HL-60 (cell line): ENCODE data around the gene IRF2BP2.

Experiments
- GABPA ChIP-seq: IDR thresholded peaks from 2 replicates; pipeline ENCODE4 v1.6.1; 2012; ENCODE audit warnings: low read depth
- POLR2AphosphoS5 ChIP-seq: IDR thresholded peaks from 2 replicates; pipeline ENCODE4 v1.6.1; 2012; ENCODE audit warnings: low read depth
- TF ChIP-seq, protein P1 (sequence below): IDR thresholded peaks from one replicate; pipeline ENCODE4 v1.5.1; 2011; ENCODE audit warnings: low read length, control low read depth, inconsistent platforms; ENCODE audit not compliant: insufficient read depth

DNA sequence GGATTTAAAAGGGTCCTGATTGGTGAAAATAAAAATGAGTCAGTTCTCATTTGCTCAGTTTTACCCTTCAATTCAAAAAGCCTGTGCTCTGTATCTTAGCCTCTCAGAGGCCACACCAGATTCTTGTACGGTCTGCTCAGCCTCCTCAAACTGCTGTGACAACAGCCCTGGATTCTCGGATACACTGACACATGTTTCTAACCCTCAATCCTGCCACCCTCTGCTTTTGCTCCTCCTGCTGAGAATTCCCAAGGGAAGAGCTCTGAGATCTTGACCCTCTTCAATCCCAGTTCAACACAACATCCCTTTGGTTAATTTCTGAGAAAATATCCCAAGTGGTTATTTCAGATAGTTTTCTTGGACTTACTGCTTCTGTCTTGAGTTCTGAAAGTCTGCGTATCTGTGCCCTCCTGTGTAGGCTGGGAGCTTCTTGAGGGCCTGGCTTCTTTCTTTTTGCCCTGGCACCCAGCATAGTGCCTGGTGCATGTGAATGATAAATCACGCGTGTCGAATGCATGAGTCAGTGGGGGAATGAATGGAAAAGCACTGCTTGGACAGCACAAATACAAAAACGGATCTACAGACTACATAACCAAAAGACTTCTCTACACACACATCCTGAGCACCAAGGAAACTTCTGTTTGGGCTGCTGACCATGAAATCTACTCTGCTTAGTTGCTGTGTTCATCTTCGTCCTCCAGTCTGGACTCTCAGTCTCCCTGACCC lies 24.5 kb downstream of the IRF2BP2 start:
- TF ChIP-seq, protein P1, sequence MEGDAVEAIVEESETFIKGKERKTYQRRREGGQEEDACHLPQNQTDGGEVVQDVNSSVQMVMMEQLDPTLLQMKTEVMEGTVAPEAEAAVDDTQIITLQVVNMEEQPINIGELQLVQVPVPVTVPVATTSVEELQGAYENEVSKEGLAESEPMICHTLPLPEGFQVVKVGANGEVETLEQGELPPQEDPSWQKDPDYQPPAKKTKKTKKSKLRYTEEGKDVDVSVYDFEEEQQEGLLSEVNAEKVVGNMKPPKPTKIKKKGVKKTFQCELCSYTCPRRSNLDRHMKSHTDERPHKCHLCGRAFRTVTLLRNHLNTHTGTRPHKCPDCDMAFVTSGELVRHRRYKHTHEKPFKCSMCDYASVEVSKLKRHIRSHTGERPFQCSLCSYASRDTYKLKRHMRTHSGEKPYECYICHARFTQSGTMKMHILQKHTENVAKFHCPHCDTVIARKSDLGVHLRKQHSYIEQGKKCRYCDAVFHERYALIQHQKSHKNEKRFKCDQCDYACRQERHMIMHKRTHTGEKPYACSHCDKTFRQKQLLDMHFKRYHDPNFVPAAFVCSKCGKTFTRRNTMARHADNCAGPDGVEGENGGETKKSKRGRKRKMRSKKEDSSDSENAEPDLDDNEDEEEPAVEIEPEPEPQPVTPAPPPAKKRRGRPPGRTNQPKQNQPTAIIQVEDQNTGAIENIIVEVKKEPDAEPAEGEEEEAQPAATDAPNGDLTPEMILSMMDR = no peak
- TF ChIP-seq POLR2AphosphoS5 (no peak), GABPA (no peak)
